ENCODE measurements around the gene EPDR1. TPM values are rescaled to one million over a fixed set of nuclear protein-coding genes. Genes with fewer than 3 reads are reported as not detected.
A peak's percentile ranks its signal among the peaks of the same experiment; 100 is the strongest.

The EPDR1 gene
- total and polyA plus RNA-seq, 2 experiments from 2014 or later = 4.4 to 13.8 TPM

DNA sequence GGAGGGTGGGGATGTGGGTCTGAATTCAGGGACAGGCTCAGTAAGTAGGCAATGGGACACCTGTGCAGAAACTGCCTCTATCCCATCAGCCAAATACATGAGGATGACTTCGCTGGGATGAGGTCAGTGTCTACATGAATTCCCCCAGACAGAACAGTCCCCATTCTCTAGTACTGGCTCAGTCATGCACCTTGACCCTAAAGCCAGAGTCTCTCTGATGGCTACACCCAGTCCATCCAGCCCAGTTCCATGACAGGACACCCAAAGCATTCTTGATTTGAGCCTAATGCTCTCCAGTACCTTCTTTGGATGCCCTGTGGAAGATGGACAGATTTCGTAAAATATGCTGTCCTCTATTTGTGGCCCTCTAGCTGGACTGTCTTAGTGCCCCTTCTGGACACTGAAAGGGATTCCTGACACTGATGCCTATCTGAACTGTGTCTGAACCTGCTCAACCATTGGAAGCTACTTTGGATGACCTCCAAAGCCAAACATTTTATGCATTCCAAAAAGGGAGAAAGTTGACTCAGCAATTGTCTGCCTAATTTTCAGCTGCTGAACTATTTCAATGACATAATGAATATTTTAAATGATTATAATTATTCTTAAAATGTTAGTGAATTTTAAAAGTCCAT, 18.4 kb upstream of the EPDR1 start:
- H3K27ac Mint-ChIP-seq = peak overlapping the region; percentile 25; the same call in 1 of the 2 replicates
- no peak for ATAC-seq
- no peaks in the 10 kb centered on the region; the same call in 2 of the 3 replicates for H3K4me1 Mint-ChIP-seq

More for the DNA sequence above, 18.4 kb upstream of the EPDR1 start:
- H3F3A ChIP-seq (replicated peaks; ENCODE audit: low read depth) = no peaks in the 10 kb centered on the region
- TF ChIP-seq, protein P1, sequence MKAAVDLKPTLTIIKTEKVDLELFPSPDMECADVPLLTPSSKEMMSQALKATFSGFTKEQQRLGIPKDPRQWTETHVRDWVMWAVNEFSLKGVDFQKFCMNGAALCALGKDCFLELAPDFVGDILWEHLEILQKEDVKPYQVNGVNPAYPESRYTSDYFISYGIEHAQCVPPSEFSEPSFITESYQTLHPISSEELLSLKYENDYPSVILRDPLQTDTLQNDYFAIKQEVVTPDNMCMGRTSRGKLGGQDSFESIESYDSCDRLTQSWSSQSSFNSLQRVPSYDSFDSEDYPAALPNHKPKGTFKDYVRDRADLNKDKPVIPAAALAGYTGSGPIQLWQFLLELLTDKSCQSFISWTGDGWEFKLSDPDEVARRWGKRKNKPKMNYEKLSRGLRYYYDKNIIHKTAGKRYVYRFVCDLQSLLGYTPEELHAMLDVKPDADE (IDR thresholded peaks at IDR 0.05) = no peak
- TF ChIP-seq EZH2phosphoT487 (IDR thresholded peaks at IDR 0.05; ENCODE audit: unreplicated experiment) = no peak
- TF ChIP-seq ZNF114 (CRISPR knock-in tag; IDR thresholded peaks at IDR 0.05) = no peak
- TF ChIP-seq NANOG (IDR thresholded peaks at IDR 0.05; ENCODE audit: borderline replicate concordance) = no peak
- TF ChIP-seq STAT1 (IDR thresholded peaks at IDR 0.05; ENCODE audit: unreplicated experiment) = no peak
- TF ChIP-seq ZNF462 (CRISPR knock-in tag; IDR thresholded peaks at IDR 0.05) = no peak
- no peak for TF ChIP-seq EZH2 (IDR thresholded peaks at IDR 0.05; ENCODE audit: low read depth, unreplicated experiment)
- no peak for TF ChIP-seq ZNF331 (CRISPR knock-in tag; IDR thresholded peaks at IDR 0.05; ENCODE audit: low read depth)
- no peak for TF ChIP-seq CTCF (conservative IDR thresholded peaks at IDR 0.05; ENCODE audit: low read depth in 2 of 2)
- TF ChIP-seq REST (IDR thresholded peaks at IDR 0.05; ENCODE audit: unreplicated experiment) = no peak
- no peak for TF ChIP-seq JUNB (IDR thresholded peaks at IDR 0.05; ENCODE audit: unreplicated experiment)
- TF ChIP-seq POLR2AphosphoS5 (IDR thresholded peaks at IDR 0.05; ENCODE audit: low read depth) = no peak
- TF ChIP-seq CREB1 (CRISPR knock-in tag; IDR thresholded peaks at IDR 0.05; ENCODE audit: low read depth) = no peak
- Mint-ChIP-seq H3K4me3 (no peak overlapping the region), H3K9me3 (no peaks in the 10 kb centered on the region), H3K36me3 (ENCODE audit: low read depth) (no peaks in the 10 kb centered on the region), H3K27me3 (ENCODE audit: insufficient read depth, low read depth, poor library complexity) (no peaks in the 10 kb centered on the region)
- H3K4me1 ChIP-seq (ENCODE audit: insufficient read depth) = 0 out of 2 replicates have a peak, but pooled peaks cover 3% of the 10 kb centered on the region
- no peak for DNase-seq (ENCODE audit: low spot score)
- peak overlapping the region; percentile 69 for H2AFZ ChIP-seq
- H3K79me2 ChIP-seq (replicated peaks; ENCODE audit: insufficient read depth) = no peaks in the 10 kb centered on the region
- no peaks in the 10 kb centered on the region for H3K9me2 ChIP-seq (ENCODE audit: insufficient read depth)
- no peaks in the 10 kb centered on the region for H3K27me3 ChIP-seq (ENCODE audit: insufficient read depth)
- H3K4me2 ChIP-seq = no peak overlapping the region
- H3K36me3 ChIP-seq (ENCODE audit: insufficient read depth) = no peaks in the 10 kb centered on the region
- H4K20me1 ChIP-seq (replicated peaks; ENCODE audit: insufficient read depth) = no peaks in the 10 kb centered on the region
- H3K27ac ChIP-seq (ENCODE audit: low read depth) = no peak overlapping the region
- no peak overlapping the region for H3K4me3 ChIP-seq
